ENCODE data around the gene MINDY2.

- TF ChIP-seq, protein P1, sequence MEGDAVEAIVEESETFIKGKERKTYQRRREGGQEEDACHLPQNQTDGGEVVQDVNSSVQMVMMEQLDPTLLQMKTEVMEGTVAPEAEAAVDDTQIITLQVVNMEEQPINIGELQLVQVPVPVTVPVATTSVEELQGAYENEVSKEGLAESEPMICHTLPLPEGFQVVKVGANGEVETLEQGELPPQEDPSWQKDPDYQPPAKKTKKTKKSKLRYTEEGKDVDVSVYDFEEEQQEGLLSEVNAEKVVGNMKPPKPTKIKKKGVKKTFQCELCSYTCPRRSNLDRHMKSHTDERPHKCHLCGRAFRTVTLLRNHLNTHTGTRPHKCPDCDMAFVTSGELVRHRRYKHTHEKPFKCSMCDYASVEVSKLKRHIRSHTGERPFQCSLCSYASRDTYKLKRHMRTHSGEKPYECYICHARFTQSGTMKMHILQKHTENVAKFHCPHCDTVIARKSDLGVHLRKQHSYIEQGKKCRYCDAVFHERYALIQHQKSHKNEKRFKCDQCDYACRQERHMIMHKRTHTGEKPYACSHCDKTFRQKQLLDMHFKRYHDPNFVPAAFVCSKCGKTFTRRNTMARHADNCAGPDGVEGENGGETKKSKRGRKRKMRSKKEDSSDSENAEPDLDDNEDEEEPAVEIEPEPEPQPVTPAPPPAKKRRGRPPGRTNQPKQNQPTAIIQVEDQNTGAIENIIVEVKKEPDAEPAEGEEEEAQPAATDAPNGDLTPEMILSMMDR (conservative IDR thresholded peaks at IDR 0.05), result no peak
- TF ChIP-seq EZH2 (IDR thresholded peaks at IDR 0.05; ENCODE audit: low read depth), result no peak
Measured at GRCh38 chr15:58788056-58788710, 17.1 kb downstream of the MINDY2 start.
